Sigmoid colon (tissue), 4 donors: ENCODE data around the gene GLP2R.

Experiments used
- POLR2A ChIP-seq, 2 donors: fragments of 450-650 bp; IDR thresholded peaks; one replicate each; pipeline ENCODE4 v1.6.1; 2016; ENCODE audit warnings: antibody characterized with exemption in 2 of 2, mild to moderate bottlenecking in 2 of 2, moderate library complexity in 2 of 2
- POLR2AphosphoS5 ChIP-seq, 4 donors: sonication (generic); formaldehyde crosslinking; IDR thresholded peaks; one replicate each; pipeline ENCODE4 v1.6.1; 2017; ENCODE audit warnings: antibody characterized with exemption in 4 of 4
- TF ChIP-seq, protein P1 (sequence below), 4 experiments: fragments of 450-650 bp in 3 of 4; fragments of 200-600 bp in 1 of 4; IDR thresholded peaks; one replicate each; pipeline ENCODE4 v1.5.1; 2016 to 2019; ENCODE audit warnings: antibody characterized with exemption in 4 of 4, mild to moderate bottlenecking in 3 of 4, moderate library complexity in 2 of 4

DNA sequence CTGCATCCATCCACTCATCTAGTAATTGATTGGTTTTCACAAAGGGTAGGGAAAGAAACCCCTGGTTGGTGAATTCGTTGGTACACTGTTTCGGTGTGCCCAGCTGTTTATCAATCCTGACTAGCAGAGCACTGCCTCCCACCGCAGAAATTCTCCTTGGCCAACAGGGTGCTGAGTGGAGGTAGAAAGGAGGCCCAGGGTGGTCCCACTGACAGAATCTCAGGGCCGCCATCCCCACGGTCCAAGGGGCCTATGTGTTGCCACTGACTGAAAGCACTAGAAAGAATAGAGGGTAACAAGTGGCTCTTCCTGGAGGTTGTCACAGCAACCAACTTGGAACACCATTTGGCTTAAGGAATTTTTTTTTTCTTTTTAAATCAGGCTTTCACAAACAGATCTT is 87.8 kb downstream of the GLP2R start:
- TF ChIP-seq, protein P1, sequence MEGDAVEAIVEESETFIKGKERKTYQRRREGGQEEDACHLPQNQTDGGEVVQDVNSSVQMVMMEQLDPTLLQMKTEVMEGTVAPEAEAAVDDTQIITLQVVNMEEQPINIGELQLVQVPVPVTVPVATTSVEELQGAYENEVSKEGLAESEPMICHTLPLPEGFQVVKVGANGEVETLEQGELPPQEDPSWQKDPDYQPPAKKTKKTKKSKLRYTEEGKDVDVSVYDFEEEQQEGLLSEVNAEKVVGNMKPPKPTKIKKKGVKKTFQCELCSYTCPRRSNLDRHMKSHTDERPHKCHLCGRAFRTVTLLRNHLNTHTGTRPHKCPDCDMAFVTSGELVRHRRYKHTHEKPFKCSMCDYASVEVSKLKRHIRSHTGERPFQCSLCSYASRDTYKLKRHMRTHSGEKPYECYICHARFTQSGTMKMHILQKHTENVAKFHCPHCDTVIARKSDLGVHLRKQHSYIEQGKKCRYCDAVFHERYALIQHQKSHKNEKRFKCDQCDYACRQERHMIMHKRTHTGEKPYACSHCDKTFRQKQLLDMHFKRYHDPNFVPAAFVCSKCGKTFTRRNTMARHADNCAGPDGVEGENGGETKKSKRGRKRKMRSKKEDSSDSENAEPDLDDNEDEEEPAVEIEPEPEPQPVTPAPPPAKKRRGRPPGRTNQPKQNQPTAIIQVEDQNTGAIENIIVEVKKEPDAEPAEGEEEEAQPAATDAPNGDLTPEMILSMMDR (IDR thresholded peaks at IDR 0.05): no peak
- no peak for TF ChIP-seq POLR2A (IDR thresholded peaks at IDR 0.05)
- no peak for TF ChIP-seq POLR2AphosphoS5 (IDR thresholded peaks at IDR 0.05)
